Measurements from ENCODE around the gene GPSM3. TPM values are rescaled to one million over a fixed set of nuclear protein-coding genes. Genes with fewer than 3 reads are reported as not detected.
"Not testable (repeated sequence)": the region's sequence is repeated elsewhere in the genome, so short reads cannot be mapped to it uniquely, and the experiment has no call there.

GPSM3 gene
- polyA plus RNA-seq, 4 donors = 9.9 to 12.9 (median 10.8) TPM

GRCh38 chr6:32152769-32153563 lies 39.5 kb downstream of the GPSM3 start:
- no peak for DNase-seq (ENCODE audit: low read depth in 4 of 4, low spot score in 3 of 4)

- DNase-seq (ENCODE audit: low read depth in 4 of 4, low spot score in 3 of 4) = no peak
These were observed 40.3 kb downstream of the GPSM3 start, which contains the start of gene PRRT1 for GRCh38 chr6:32151863-32152768. Gene PRRT1 (minus strand): TSS chr6:32151939. CDS start chr6:32151827, 112 bp downstream.

- no peak for DNase-seq (ENCODE audit: low read depth in 4 of 4, low spot score in 3 of 4)
These were observed 41.1 kb downstream of the GPSM3 start for GRCh38 chr6:32151181-32151862.

- no peak for DNase-seq (ENCODE audit: low read depth in 4 of 4, low spot score in 3 of 4)
These were observed 42.2 kb downstream of the GPSM3 start for GRCh38 chr6:32149932-32150870.

- DNase-seq (ENCODE audit: low read depth in 4 of 4, low spot score in 3 of 4) = no peak
These were observed 43.2 kb downstream of the GPSM3 start for GRCh38 chr6:32149092-32149755.

- DNase-seq (ENCODE audit: low read depth in 4 of 4, low spot score in 3 of 4) = peak in 1 of 4 donors; percentile 75
These were observed 44.0 kb downstream of the GPSM3 start for GRCh38 chr6:32148289-32149091.

GRCh38 chr6:32147401-32148132 lies 44.9 kb downstream of the GPSM3 start:
- no peak for DNase-seq (ENCODE audit: low read depth in 4 of 4, low spot score in 3 of 4)

- DNase-seq (ENCODE audit: low read depth in 4 of 4, low spot score in 3 of 4) = no peak
These were observed 45.8 kb downstream of the GPSM3 start for GRCh38 chr6:32146687-32147086.

GRCh38 chr6:32146287-32146686 lies 46.2 kb downstream of the GPSM3 start:
- DNase-seq (ENCODE audit: low read depth in 4 of 4, low spot score in 3 of 4) = no peak

- DNase-seq (ENCODE audit: low read depth in 4 of 4, low spot score in 3 of 4) = not testable (repeated sequence)
These were observed 48.2 kb downstream of the GPSM3 start for GRCh38 chr6:32144238-32144637.

Other genes with a start within 250 kb of the GPSM3 start
- gene CFB, start 246.5 kb downstream of the GPSM3 start, polyA plus RNA-seq (ENCODE audit: insufficient read length in 4 of 4) = 10 to 100 TPM in 1 of 4 donors, 1 to 10 TPM in 3; 5.0 to 20.8 (median 6.1) TPM
- gene NELFE, start 233.7 kb downstream of the GPSM3 start, polyA plus RNA-seq (ENCODE audit: insufficient read length in 4 of 4) = 100 to 1,000 TPM in 1 of 4 donors, 10 to 100 TPM in 3; 88.2 to 102 (median 92.2) TPM
- 10 to 100 TPM; 41.1 to 51.1 (median 44.7) TPM for gene SKIC2, start 233.5 kb downstream of the GPSM3 start, polyA plus RNA-seq (ENCODE audit: insufficient read length in 4 of 4)
- 10 to 100 TPM; 28.9 to 30.7 (median 29.5) TPM for gene DXO, start 220.5 kb downstream of the GPSM3 start, polyA plus RNA-seq (ENCODE audit: insufficient read length in 4 of 4)
- 10 to 100 TPM; 11.1 to 23.7 (median 14.7) TPM for gene C4A, start 210.6 kb downstream of the GPSM3 start, polyA plus RNA-seq (ENCODE audit: insufficient read length in 4 of 4)
- gene C4B, start 177.8 kb downstream of the GPSM3 start, polyA plus RNA-seq (ENCODE audit: insufficient read length in 4 of 4) = 10 to 100 TPM; 13.1 to 21.4 (median 17.3) TPM
- 1 to 10 TPM in 1 of 4 donors, under 1 TPM in 3; 0.27 to 1.2 (median 0.95) TPM for gene CYP21A2, start 154.2 kb downstream of the GPSM3 start, polyA plus RNA-seq (ENCODE audit: insufficient read length in 4 of 4)
- 10 to 100 TPM in 1 of 4 donors, 1 to 10 TPM in 3; 3.2 to 11.2 (median 5.0) TPM for gene TNXB, start 83.3 kb downstream of the GPSM3 start, polyA plus RNA-seq (ENCODE audit: insufficient read length in 4 of 4)
- gene ATF6B, start 64.4 kb downstream of the GPSM3 start, polyA plus RNA-seq (ENCODE audit: insufficient read length in 4 of 4) = 100 to 1,000 TPM in 3 of 4 donors, 10 to 100 TPM in 1; 98.3 to 104 (median 101) TPM
- gene FKBPL, start 62.4 kb downstream of the GPSM3 start, polyA plus RNA-seq (ENCODE audit: insufficient read length in 4 of 4) = 1 to 10 TPM; 6.4 to 7.9 (median 7.4) TPM
- gene PRRT1, start 40.7 kb downstream of the GPSM3 start, polyA plus RNA-seq (ENCODE audit: insufficient read length in 4 of 4) = 1 to 10 TPM; 2.6 to 4.0 (median 3.2) TPM
- gene PPT2, start 38.5 kb downstream of the GPSM3 start, polyA plus RNA-seq (ENCODE audit: insufficient read length in 4 of 4) = 10 to 100 TPM; 33.8 to 39.2 (median 34.8) TPM
- 10 to 100 TPM; 24.6 to 31.6 (median 27.0) TPM for gene EGFL8, start 28.0 kb downstream of the GPSM3 start, polyA plus RNA-seq (ENCODE audit: insufficient read length in 4 of 4)
- 100 to 1,000 TPM; 103 to 116 (median 108) TPM for gene AGPAT1, start 16.6 kb downstream of the GPSM3 start, polyA plus RNA-seq (ENCODE audit: insufficient read length in 4 of 4)
- 100 to 1,000 TPM; 104 to 122 (median 109) TPM for gene RNF5, start 14.2 kb downstream of the GPSM3 start, polyA plus RNA-seq (ENCODE audit: insufficient read length in 4 of 4)
- gene AGER, start 8.4 kb downstream of the GPSM3 start, polyA plus RNA-seq (ENCODE audit: insufficient read length in 4 of 4) = 10 to 100 TPM; 15.9 to 26.6 (median 19.7) TPM
- gene PBX2, start 2.4 kb downstream of the GPSM3 start, polyA plus RNA-seq (ENCODE audit: insufficient read length in 4 of 4) = 100 to 1,000 TPM; 171 to 198 (median 176) TPM
- gene NOTCH4, start 31.4 kb upstream of the GPSM3 start, polyA plus RNA-seq (ENCODE audit: insufficient read length in 4 of 4) = 10 to 100 TPM; 16.1 to 21.6 (median 19.2) TPM
- under 1 TPM in 1 of 4 donors, not detected in 3; 0.05 TPM for gene TSBP1, start 179.3 kb upstream of the GPSM3 start, polyA plus RNA-seq (ENCODE audit: insufficient read length in 4 of 4)
- gene BTNL2, start 214.5 kb upstream of the GPSM3 start, polyA plus RNA-seq (ENCODE audit: insufficient read length in 4 of 4) = 1 to 10 TPM in 1 of 4 donors, under 1 TPM in 2, not detected in 1; 0.19 to 1.3 (median 0.52) TPM
- gene HLA-DRA, start 247.2 kb upstream of the GPSM3 start, polyA plus RNA-seq (ENCODE audit: insufficient read length in 4 of 4) = 10 to 100 TPM; 64.5 to 96.0 (median 91.9) TPM